GM13977 (cell line): ENCODE measurements around the gene STAT3.
"Not testable (repeated sequence)": the region's sequence is repeated elsewhere in the genome, so short reads cannot be mapped to it uniquely, and the experiment has no call there.

Experiments used
- DNase-seq: peaks from one replicate; pipeline ENCODE4 v3.0.0; 2012; ENCODE audit warnings: low spot score
- CTCF ChIP-seq: IDR thresholded peaks from 2 replicates; pipeline ENCODE4 v1.5.1; 2012; ENCODE audit warnings: mild to moderate bottlenecking, control low read depth; ENCODE audit not compliant: insufficient read depth; ENCODE audit errors: extremely low read depth, missing control alignments
- in situ Hi-C: fragments of 300-500 bp; cut with MboI; formaldehyde crosslinking; loops from one replicate; pipeline ENCODE4 v1.12.0; 2022; ENCODE audit warnings: low sequenced_read_pairs, low pct_unique_long_range_greater_than_20kb, mixed read lengths, inconsistent platforms; ENCODE audit not compliant: unreplicated experiment

The STAT3 gene

GRCh38 chr17:42322382-42323267 lies 65.6 kb downstream of the STAT3 start:
- peak; percentile 99 for TF ChIP-seq CTCF
- in situ Hi-C loops: loop anchor here (5.0 to 25.0 kb wide), 2 partner anchors 75 to 190 kb away; no protein-coding TSS in a partner anchor
- peak; percentile 87 for DNase-seq

GRCh38 chr17:42321555-42321954 lies 66.7 kb downstream of the STAT3 start:
- in situ Hi-C loops: loop anchor here (5.0 to 25.0 kb wide), 2 partner anchors 76 to 191 kb away; no protein-coding TSS in a partner anchor
- no peak for DNase-seq
- no peak for TF ChIP-seq CTCF

GRCh38 chr17:42317967-42318366 lies 70.3 kb downstream of the STAT3 start:
- in situ Hi-C loops: loop anchor here (25.0 kb wide), 1 partner anchor 194 kb away; no protein-coding TSS in a partner anchor
- DNase-seq: not testable (repeated sequence)

GRCh38 chr17:42317266-42317845 lies 70.9 kb downstream of the STAT3 start:
- no peak for DNase-seq
- TF ChIP-seq CTCF: no peak
- in situ Hi-C loops: loop anchor here (25.0 kb wide), 1 partner anchor 195 kb away; no protein-coding TSS in a partner anchor

GRCh38 chr17:42316755-42317154 lies 71.5 kb downstream of the STAT3 start:
- in situ Hi-C loops: loop anchor here (25.0 kb wide), 1 partner anchor 196 kb away; no protein-coding TSS in a partner anchor

GRCh38 chr17:42315402-42316156 lies 72.7 kb downstream of the STAT3 start:
- in situ Hi-C loops: loop anchor here (25.0 kb wide), 1 partner anchor 197 kb away; no protein-coding TSS in a partner anchor

More at GRCh38 chr17:42316755-42317154, 71.5 kb downstream of the STAT3 start:
- TF ChIP-seq CTCF: no peak
- no peak for DNase-seq

More at GRCh38 chr17:42315402-42316156, 72.7 kb downstream of the STAT3 start:
- no peak for DNase-seq
- no peak for TF ChIP-seq CTCF
